Fibroblast of the aortic adventitia (primary cell): Measurements from ENCODE around the gene SLC43A2. TPM values are rescaled to one million over a fixed set of nuclear protein-coding genes. Genes with fewer than 3 reads are reported as not detected.

Source experiments
- DNase-seq: peaks from one replicate; pipeline ENCODE4 v3.0.0-alpha.2; 2010; ENCODE audit warnings: low read depth
- H3K4me3 ChIP-seq: 2 replicates; pipeline ENCODE4 v1.5.1; 2011; ENCODE audit warnings: low read depth, mild to moderate bottlenecking, control low read depth, low read length, moderate library complexity
- total RNA-seq: library from RNA; depleted of rRNA; stranded (reverse); fragments of >200 nt; gene quantifications from 2 replicates; pipeline ENCODE4 v1.2.3, GENCODE V29; 2012; ENCODE audit warnings: low replicate concordance
- TF ChIP-seq, protein P1 (sequence below): IDR thresholded peaks from 2 replicates; pipeline ENCODE4 v1.5.1; 2011; ENCODE audit warnings: mild to moderate bottlenecking, low read length, control low read depth, inconsistent platforms; ENCODE audit not compliant: insufficient read depth

Gene SLC43A2
- total RNA-seq, 1 donor = 3.0 TPM

DNA sequence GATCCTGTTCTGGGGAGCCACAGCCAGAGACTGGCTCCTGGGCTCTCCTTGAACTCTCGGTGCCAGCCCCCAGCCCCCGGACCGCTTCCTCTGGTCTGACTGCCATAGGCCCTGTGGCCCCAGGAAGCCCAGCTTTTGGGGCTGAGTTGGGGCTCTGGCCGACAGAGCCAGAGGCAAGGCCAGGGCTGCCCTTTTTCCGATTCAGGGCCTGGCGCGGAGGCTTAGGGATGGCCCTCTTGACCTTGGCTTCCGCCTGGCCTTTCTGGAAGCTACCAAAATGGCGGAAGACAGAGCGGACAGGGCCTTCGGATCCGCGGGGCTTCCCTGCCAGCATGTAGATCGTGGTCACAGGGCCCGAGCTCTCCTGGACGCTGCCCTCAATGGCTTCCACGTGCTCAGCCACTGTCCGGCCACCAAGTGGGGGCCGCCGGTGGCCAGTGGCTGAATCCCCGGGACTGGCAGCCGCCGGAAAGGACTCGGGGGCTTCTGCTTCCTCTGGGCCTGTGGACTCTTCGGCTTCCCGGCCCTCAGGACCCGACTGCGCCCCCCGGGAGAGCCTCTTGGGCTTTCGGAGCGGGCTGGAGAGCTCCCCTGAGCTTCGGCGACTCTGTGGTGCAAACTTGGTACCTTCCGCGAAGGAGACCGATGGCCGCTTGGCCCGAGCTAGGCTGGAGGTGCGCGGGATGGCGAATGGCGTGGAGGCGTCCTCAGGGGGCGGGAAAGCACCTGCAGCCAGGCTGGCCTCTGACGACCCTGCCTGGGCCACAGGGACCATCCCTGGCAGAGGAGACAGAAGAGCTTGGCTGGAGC lies 6.4 kb upstream of the SLC43A2 start:
- no peak for DNase-seq
- TF ChIP-seq, protein P1, sequence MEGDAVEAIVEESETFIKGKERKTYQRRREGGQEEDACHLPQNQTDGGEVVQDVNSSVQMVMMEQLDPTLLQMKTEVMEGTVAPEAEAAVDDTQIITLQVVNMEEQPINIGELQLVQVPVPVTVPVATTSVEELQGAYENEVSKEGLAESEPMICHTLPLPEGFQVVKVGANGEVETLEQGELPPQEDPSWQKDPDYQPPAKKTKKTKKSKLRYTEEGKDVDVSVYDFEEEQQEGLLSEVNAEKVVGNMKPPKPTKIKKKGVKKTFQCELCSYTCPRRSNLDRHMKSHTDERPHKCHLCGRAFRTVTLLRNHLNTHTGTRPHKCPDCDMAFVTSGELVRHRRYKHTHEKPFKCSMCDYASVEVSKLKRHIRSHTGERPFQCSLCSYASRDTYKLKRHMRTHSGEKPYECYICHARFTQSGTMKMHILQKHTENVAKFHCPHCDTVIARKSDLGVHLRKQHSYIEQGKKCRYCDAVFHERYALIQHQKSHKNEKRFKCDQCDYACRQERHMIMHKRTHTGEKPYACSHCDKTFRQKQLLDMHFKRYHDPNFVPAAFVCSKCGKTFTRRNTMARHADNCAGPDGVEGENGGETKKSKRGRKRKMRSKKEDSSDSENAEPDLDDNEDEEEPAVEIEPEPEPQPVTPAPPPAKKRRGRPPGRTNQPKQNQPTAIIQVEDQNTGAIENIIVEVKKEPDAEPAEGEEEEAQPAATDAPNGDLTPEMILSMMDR = no peak
- H3K4me3 ChIP-seq = no peak overlapping the region

GRCh38 chr17:1630662-1631061 lies 2.0 kb upstream of the SLC43A2 start:
- TF ChIP-seq, protein P1 = no peak
- H3K4me3 ChIP-seq = no peak overlapping the region
- no peak for DNase-seq

- DNase-seq = peak; percentile 35
- TF ChIP-seq, protein P1 = peak; percentile 65
- H3K4me3 ChIP-seq = peak overlapping the region; percentile 90
These were observed 1.1 kb upstream of the SLC43A2 start for GRCh38 chr17:1629504-1630310.

DNA sequence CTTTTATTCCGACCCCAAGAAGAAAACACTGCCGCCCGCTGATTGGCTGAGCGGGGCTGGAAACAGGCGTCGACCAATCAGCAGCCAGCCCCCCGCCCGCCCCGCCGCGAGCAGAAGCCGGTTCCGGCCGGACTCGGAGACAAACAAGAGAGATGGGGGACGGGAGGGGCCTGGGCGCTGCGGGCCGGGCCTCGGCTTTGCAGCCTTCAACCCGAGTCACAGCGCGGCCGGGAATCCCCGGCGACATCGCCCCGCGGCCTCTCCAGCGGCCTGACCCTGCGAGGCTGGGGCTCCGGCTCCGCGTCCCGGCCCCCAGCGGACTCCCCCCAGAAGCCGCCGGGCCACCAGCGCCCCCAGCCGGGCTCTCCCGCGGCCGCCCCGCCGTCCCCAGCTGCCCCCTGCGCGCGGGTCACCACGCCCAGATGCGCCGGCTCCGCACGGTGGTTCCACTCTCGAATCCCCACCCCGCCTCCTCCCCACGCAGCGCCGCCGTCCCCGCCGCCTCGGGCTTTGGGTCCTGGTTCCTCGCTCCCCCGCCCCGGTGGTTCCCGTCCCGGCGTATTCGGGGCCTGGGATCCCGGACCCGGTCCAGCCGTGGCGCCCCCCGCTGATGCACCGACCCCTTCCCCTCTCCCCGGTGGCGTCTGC lies 346 bp upstream of the SLC43A2 start:
- DNase-seq = peak; percentile 90
- TF ChIP-seq, protein P1 = no peak
- H3K4me3 ChIP-seq = peak overlapping the region; percentile 90

GRCh38 chr17:1627182-1627981 lies 1.3 kb downstream of the SLC43A2 start:
- TF ChIP-seq, protein P1 = no peak
- peak overlapping the region; percentile 90 for H3K4me3 ChIP-seq
- no peak for DNase-seq

- DNase-seq = peak; percentile 39
- no peak overlapping the region for H3K4me3 ChIP-seq
- TF ChIP-seq, protein P1 = no peak
These were observed 2.3 kb downstream of the SLC43A2 start for GRCh38 chr17:1626333-1626732.
